Skeletal muscle satellite cell (primary cell): ENCODE results near the gene CLEC4D.
"Not testable (repeated sequence)": the region's sequence is repeated elsewhere in the genome, so short reads cannot be mapped to it uniquely, and the experiment has no call there.

Source experiments
- H3K27me3 ChIP-seq: 2 replicates; pipeline ENCODE4 v1.7.0; 2013; ENCODE audit warnings: low read length; ENCODE audit not compliant: control insufficient read depth, insufficient read depth
- H3K36me3 ChIP-seq: 2 replicates; pipeline ENCODE4 v1.7.0; 2013; ENCODE audit warnings: mild to moderate bottlenecking, control low read depth, low read length; ENCODE audit not compliant: insufficient read depth
- H3K4me1 ChIP-seq: 2 replicates; pipeline ENCODE4 v1.7.0; 2013; ENCODE audit warnings: low read length; ENCODE audit not compliant: control insufficient read depth, insufficient read depth
- H3K4me2 ChIP-seq: 2 replicates; pipeline ENCODE4 v1.7.0; 2013; ENCODE audit warnings: mild to moderate bottlenecking, low read length
- H3K4me3 ChIP-seq: 2 replicates; pipeline ENCODE4 v1.7.0; 2013; ENCODE audit warnings: low read length
- H3K9ac ChIP-seq: 2 replicates; pipeline ENCODE4 v1.7.0; 2013; ENCODE audit warnings: mild to moderate bottlenecking, low read depth, low read length, moderate library complexity
- H3K9me3 ChIP-seq: replicated peaks from 2 replicates; pipeline ENCODE4 v1.7.0; 2013; ENCODE audit warnings: mild to moderate bottlenecking, control low read depth, low read length

Gene CLEC4D

DNA sequence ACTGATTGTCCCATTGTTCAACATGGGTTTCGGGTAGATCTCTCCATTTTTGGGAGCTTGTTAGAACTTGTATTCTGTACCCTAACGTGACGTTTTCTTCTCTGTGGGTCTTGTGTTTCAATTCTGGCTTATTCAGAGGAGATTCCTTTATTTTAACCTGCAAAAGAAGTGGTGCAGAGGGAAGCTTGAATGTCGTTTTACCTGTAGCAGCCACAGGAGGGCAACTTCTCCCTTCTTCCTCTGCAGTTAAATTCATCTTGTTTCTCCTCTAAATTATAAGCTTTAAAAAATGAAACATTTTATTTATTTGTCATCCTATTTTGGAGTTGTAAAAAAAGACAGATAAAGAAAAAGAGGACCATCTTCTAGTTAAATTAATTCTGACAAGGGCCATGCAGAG is 13.7 kb upstream of the CLEC4D start:
- no peak overlapping the region for H3K4me2 ChIP-seq
- H3K27me3 ChIP-seq: no peaks in the 10 kb centered on the region
- H3K9me3 ChIP-seq: no peaks in the 10 kb centered on the region
- no peak overlapping the region for H3K9ac ChIP-seq
- no peaks in the 10 kb centered on the region for H3K4me1 ChIP-seq
- H3K36me3 ChIP-seq: no peaks in the 10 kb centered on the region
- no peak overlapping the region for H3K4me3 ChIP-seq

- no peak overlapping the region for H3K4me3 ChIP-seq
- no peak overlapping the region for H3K4me2 ChIP-seq
- no peak overlapping the region for H3K9ac ChIP-seq
- H3K27me3 ChIP-seq: no peaks in the 10 kb centered on the region
- no peaks in the 10 kb centered on the region for H3K9me3 ChIP-seq
- H3K36me3 ChIP-seq: no peaks in the 10 kb centered on the region
- H3K4me1 ChIP-seq: no peaks in the 10 kb centered on the region
Observed at GRCh38 chr12:8501720-8502119, 11.6 kb upstream of the CLEC4D start.

GRCh38 chr12:8504351-8504750 is 9.0 kb upstream of the CLEC4D start:
- Histone ChIP-seq H3K4me1 (no peaks in the 10 kb centered on the region), H3K36me3 (no peaks in the 10 kb centered on the region), H3K4me2 (no peak overlapping the region), H3K9me3 (no peaks in the 10 kb centered on the region), H3K4me3 (no peak overlapping the region), H3K27me3 (peaks cover 4% of the 10 kb centered on the region), H3K9ac (no peak overlapping the region)

DNA sequence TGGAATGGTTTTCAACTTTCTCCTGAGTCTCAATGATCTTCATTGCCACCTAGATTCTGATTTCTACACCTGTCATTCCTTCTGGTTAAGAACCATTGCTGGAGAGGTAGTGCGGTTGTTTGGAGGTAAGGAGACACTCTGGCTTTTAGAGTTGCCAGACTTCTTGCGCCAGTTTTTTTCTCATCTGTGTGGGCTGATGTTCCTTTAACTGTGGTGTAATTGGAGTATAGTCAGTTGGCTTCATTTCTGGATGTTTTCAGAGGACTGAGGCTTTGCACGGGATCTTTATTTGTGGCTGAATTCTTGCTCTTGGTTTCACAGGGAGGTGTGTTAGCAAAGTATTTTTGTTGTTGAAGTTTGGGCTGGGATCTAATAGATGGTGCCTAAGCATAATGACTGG is 5.7 kb upstream of the CLEC4D start:
- Histone ChIP-seq H3K27me3 (peaks cover 4% of the 10 kb centered on the region), H3K9ac (no peak overlapping the region), H3K4me3 (no peak overlapping the region), H3K4me2 (no peak overlapping the region), H3K9me3 (no peaks in the 10 kb centered on the region), H3K4me1 (no peaks in the 10 kb centered on the region), H3K36me3 (no peaks in the 10 kb centered on the region)

DNA sequence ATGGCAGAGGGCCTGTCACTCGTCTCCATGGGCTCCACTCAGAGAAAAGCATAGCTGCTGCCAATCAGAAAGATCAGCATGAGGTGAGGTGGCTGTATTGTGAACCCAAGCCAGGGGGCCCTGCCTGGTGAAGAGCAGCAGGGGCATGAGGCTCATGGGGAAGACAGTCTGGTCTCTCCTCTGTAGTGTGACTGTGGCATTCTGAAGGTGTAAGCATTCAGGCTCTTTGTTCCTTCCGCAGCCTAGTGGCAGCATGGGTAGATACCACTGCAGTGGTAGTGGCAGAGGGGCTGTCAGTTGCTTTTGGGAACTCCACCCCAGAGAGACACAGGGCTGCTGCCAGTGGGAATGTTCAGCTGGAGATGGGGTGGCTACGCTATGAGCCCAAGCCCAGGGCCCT is 5.1 kb upstream of the CLEC4D start:
- Histone ChIP-seq H3K27me3 (peaks cover 4% of the 10 kb centered on the region), H3K4me1 (no peaks in the 10 kb centered on the region), H3K9me3 (no peaks in the 10 kb centered on the region), H3K4me3 (no peak overlapping the region), H3K36me3 (no peaks in the 10 kb centered on the region), H3K9ac (no peak overlapping the region), H3K4me2 (no peak overlapping the region)

DNA sequence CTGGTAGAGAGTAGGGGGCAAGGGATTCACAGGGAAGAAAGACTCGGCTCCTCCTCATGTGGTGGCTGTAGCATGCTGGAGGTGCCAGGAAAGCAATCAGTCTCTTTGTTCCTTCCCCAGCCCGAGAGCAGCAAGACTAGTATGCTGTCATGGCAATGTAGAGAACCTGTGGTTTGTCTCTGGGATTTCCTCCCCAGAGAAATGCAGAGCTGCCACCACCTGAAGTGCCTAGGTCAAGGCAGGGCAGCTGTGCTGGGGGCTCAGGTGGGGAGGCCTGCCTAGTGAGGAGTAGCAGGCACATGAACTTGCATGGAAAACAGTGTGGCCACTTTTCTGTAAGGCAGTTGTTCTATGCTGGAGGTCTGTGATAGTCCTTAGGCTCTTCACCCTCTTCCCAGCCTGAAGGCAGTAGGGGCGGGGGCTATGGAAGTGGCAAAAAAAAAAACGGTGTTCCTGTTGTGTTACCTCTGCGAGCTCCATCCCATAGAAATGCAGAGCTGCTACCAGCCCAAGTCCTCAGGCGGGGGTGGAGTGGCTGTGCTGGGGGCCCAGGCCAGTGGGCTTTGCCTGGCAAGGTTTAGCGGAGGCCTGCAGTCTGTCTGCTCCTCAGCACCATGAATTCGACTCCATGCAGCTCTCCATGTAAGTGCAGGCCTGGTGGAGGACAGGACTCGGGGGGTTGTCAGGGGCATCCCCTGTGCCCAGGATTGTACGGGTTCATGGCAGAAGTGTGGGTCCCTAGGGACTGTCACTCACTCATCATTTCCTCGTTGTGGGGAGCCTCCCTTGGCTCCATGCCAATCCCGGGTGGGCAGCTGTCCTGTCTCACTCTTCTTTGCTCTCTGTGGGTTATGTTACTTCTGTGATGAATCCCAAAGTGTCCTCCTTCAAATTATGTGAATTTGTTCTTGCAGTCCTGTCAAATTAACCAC is 4.1 kb upstream of the CLEC4D start:
- H3K4me2 ChIP-seq: no peak overlapping the region
- H3K9me3 ChIP-seq: no peaks in the 10 kb centered on the region
- H3K4me3 ChIP-seq: no peak overlapping the region
- H3K9ac ChIP-seq: no peak overlapping the region
- no peaks in the 10 kb centered on the region for H3K36me3 ChIP-seq
- H3K4me1 ChIP-seq: no peaks in the 10 kb centered on the region
- H3K27me3 ChIP-seq: peaks cover 4% of the 10 kb centered on the region

GRCh38 chr12:8517971-8518370 is 4.7 kb downstream of the CLEC4D start:
- no peak overlapping the region for H3K9ac ChIP-seq

DNA sequence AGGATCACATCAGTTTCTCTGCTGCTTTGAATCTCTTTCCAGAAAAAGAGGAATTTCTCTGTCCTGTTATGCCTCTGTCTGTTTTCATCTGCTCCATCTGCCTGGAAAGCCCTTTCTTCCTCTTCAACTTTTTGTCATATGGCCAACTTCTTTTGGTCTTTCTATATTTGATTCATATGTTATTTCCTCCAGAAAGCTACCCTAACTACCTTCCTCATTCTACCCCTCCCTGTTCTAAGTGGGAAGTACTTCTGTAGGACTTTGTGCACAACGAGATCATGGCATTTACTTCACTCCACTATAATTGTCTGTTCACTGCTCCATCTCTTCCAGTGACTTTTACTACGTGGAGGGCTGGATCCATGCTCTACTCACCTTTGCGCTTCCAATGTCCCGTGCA is 5.9 kb downstream of the CLEC4D start:
- Histone ChIP-seq H3K4me1 (no peaks in the 10 kb centered on the region), H3K4me3 (no peak overlapping the region), H3K9ac (no peak overlapping the region), H3K27me3 (no peaks in the 10 kb centered on the region), H3K9me3 (no peaks in the 10 kb centered on the region), H3K4me2 (no peak overlapping the region), H3K36me3 (no peaks in the 10 kb centered on the region)

More at GRCh38 chr12:8517971-8518370, 4.7 kb downstream of the CLEC4D start:
- H3K4me2 ChIP-seq: no peak overlapping the region
- no peaks in the 10 kb centered on the region for H3K9me3 ChIP-seq
- H3K4me1 ChIP-seq: no peaks in the 10 kb centered on the region
- H3K4me3 ChIP-seq: no peak overlapping the region
- H3K36me3 ChIP-seq: no peaks in the 10 kb centered on the region
- no peaks in the 10 kb centered on the region for H3K27me3 ChIP-seq

- Histone ChIP-seq H3K9me3 (no peaks in the 10 kb centered on the region), H3K9ac (no peak overlapping the region), H3K27me3 (no peaks in the 10 kb centered on the region), H3K4me3 (no peak overlapping the region), H3K4me1 (no peaks in the 10 kb centered on the region), H3K36me3 (no peaks in the 10 kb centered on the region), H3K4me2 (no peak overlapping the region)
Observed at GRCh38 chr12:8527250-8528130, 14.2 kb downstream of the CLEC4D start.

DNA sequence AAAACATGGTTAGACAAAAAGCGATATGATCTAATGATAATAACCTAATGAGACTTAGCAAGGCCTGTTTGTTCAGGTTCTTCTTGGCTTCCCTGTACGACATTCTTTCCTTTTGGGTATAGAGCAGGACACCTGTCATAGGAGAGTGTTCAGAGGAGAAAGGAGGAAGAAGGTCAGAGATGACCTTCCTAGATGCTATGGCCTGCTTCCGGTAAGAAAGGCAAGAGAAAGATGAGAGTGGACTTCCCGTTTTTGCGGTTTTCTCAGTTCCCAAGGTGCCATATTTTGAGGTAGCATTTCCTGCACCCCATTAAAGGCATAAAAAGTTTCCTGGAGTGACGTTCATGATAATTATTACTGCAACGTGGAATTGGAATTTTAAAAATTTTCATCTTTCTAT is 18.7 kb downstream of the CLEC4D start:
- Histone ChIP-seq H3K27me3 (peaks cover 4% of the 10 kb centered on the region), H3K4me1 (no peaks in the 10 kb centered on the region), H3K4me2 (no peak overlapping the region), H3K4me3 (no peak overlapping the region), H3K9ac (no peak overlapping the region), H3K36me3 (no peaks in the 10 kb centered on the region), H3K9me3 (no peaks in the 10 kb centered on the region)

DNA sequence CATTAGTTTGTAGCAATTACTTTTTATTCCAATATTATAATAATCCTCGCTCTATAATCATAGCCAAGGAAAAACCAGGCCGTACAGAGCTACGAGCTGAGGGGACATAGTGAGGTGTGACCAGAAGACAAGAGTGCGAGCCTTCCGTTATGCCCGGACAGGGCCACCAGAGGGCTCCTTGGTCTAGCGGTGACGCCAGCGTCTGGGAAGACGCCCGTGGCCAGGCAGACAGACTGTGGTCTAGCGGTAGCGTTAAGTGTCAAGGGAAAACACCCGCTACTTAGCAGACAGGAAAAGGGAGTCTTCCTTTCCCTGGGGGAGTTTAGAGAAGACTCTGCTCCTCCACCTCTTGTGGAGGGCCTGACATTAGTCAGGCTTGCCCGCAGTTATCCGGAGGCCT is 24.5 kb downstream of the CLEC4D start:
- H3K9me3 ChIP-seq, H3K36me3 ChIP-seq, H3K4me3 ChIP-seq, H3K4me2 ChIP-seq, H3K9ac ChIP-seq, H3K4me1 ChIP-seq, H3K27me3 ChIP-seq: not testable (repeated sequence)
